ENCODE measurements around the gene ENOPH1. TPM values are rescaled to one million over a fixed set of nuclear protein-coding genes. Genes with fewer than 3 reads are reported as not detected.
"Not testable (repeated sequence)": the region's sequence is repeated elsewhere in the genome, so short reads cannot be mapped to it uniquely, and the experiment has no call there.

ENOPH1 gene
- total RNA-seq, 1 donor from 2014 or later: 16.7 TPM

DNA sequence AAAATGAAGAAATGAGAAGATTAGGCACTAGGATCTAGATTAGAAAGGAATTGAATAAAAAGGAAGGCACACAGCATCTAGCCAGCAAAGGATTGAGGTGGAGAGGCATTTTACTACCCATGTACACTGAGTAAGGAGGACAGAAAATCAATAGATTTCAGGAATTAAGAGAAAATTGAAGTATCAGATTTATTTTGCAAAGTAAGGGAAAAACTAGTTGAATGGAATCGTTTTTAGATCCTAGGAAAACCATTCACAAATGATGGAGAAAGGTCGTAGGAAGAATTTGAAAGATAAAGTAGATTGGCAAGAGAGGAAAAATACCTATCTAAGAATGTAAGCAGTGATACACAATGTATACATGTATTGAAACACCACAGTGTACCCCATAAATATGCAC is 31.3 kb downstream of the ENOPH1 start:
- Histone ChIP-seq H3K9me3 (ENCODE audit: control insufficient read depth in 3 of 3, low read length in 3 of 3) (no peaks in the 10 kb centered on the region), H3K36me3 (ENCODE audit: control insufficient read depth in 3 of 3, insufficient read depth in 3 of 3, low read length in 3 of 3) (peaks cover 14 to 19% (median 17%) of the 10 kb centered on the region in 3 donors), H3K27me3 (ENCODE audit: control insufficient read depth in 3 of 3, insufficient read depth in 3 of 3, low read length in 3 of 3) (no peaks in the 10 kb centered on the region), H3K27ac (ENCODE audit: low read depth, low read length) (no peak overlapping the region), H3K4me1 (ENCODE audit: control insufficient read depth in 3 of 3, insufficient read depth in 3 of 3, low read length in 3 of 3) (no peaks in the 10 kb centered on the region), H3K4me3 (ENCODE audit: low read length in 3 of 3) (no peak overlapping the region), H3K9ac (ENCODE audit: low read depth in 1 of 3, low read length in 3 of 3) (no peak overlapping the region)

DNA sequence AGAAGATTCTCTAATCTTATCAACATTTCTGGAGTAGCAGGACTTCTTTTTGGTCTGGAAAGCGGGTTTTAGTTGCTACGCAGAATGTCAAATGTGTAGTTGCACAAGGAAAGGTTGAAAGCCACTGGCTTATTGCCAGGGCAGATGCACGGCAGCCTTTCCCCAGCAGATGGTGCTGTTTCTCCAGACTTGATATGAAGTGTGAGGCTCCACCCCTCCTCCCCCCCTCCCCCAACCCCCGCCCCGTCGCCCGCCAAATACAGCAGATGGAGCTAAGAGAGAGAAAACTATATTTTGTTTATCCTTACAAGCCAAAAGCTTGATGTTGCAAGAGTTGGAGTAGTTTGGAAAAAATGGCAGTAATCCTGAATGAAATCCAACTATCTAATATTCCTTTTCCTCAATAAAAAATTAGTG is 32.0 kb downstream of the ENOPH1 start:
- H3K9ac ChIP-seq (ENCODE audit: low read depth in 1 of 3, low read length in 3 of 3): no peak overlapping the region
- no peaks in the 10 kb centered on the region for H3K27me3 ChIP-seq (ENCODE audit: control insufficient read depth in 3 of 3, insufficient read depth in 3 of 3, low read length in 3 of 3)
- no peaks in the 10 kb centered on the region for H3K9me3 ChIP-seq (ENCODE audit: control insufficient read depth in 3 of 3, low read length in 3 of 3)

GRCh38 chr4:82463221-82463620 is 32.8 kb downstream of the ENOPH1 start:
- Histone ChIP-seq H3K9ac (ENCODE audit: low read depth in 1 of 3, low read length in 3 of 3) (no peak overlapping the region), H3K27me3 (ENCODE audit: control insufficient read depth in 3 of 3, insufficient read depth in 3 of 3, low read length in 3 of 3) (no peaks in the 10 kb centered on the region), H3K9me3 (ENCODE audit: control insufficient read depth in 3 of 3, low read length in 3 of 3) (no peaks in the 10 kb centered on the region), H3K4me3 (ENCODE audit: low read length in 3 of 3) (no peak overlapping the region), H3K4me1 (ENCODE audit: control insufficient read depth in 3 of 3, insufficient read depth in 3 of 3, low read length in 3 of 3) (no peaks in the 10 kb centered on the region), H3K27ac (ENCODE audit: low read depth, low read length) (no peak overlapping the region), H3K36me3 (ENCODE audit: control insufficient read depth in 3 of 3, insufficient read depth in 3 of 3, low read length in 3 of 3) (peaks cover 6 to 10% (median 7%) of the 10 kb centered on the region in 3 donors)

More for the DNA sequence above, 32.0 kb downstream of the ENOPH1 start:
- Histone ChIP-seq H3K4me3 (ENCODE audit: low read length in 3 of 3) (no peak overlapping the region), H3K27ac (ENCODE audit: low read depth, low read length) (no peak overlapping the region), H3K36me3 (ENCODE audit: control insufficient read depth in 3 of 3, insufficient read depth in 3 of 3, low read length in 3 of 3) (peaks cover 10 to 13% (median 11%) of the 10 kb centered on the region in 3 donors), H3K4me1 (ENCODE audit: control insufficient read depth in 3 of 3, insufficient read depth in 3 of 3, low read length in 3 of 3) (no peaks in the 10 kb centered on the region)

- Histone ChIP-seq H3K27me3 (ENCODE audit: control insufficient read depth in 3 of 3, insufficient read depth in 3 of 3, low read length in 3 of 3) (no peaks in the 10 kb centered on the region), H3K9me3 (ENCODE audit: control insufficient read depth in 3 of 3, low read length in 3 of 3) (no peaks in the 10 kb centered on the region), H3K9ac (ENCODE audit: low read depth in 1 of 3, low read length in 3 of 3) (no peak overlapping the region), H3K36me3 (ENCODE audit: control insufficient read depth in 3 of 3, insufficient read depth in 3 of 3, low read length in 3 of 3) (no peaks in the 10 kb centered on the region), H3K4me3 (ENCODE audit: low read length in 3 of 3) (no peak overlapping the region), H3K4me1 (ENCODE audit: control insufficient read depth in 3 of 3, insufficient read depth in 3 of 3, low read length in 3 of 3) (no peaks in the 10 kb centered on the region), H3K27ac (ENCODE audit: low read depth, low read length) (no peak overlapping the region)
Observed at GRCh38 chr4:82467471-82467870, 37.1 kb downstream of the ENOPH1 start.

GRCh38 chr4:82469791-82470345 is 39.5 kb downstream of the ENOPH1 start:
- Histone ChIP-seq H3K9me3 (ENCODE audit: control insufficient read depth in 3 of 3, low read length in 3 of 3) (no peaks in the 10 kb centered on the region), H3K4me1 (ENCODE audit: control insufficient read depth in 3 of 3, insufficient read depth in 3 of 3, low read length in 3 of 3) (no peaks in the 10 kb centered on the region), H3K27ac (ENCODE audit: low read depth, low read length) (no peak overlapping the region), H3K36me3 (ENCODE audit: control insufficient read depth in 3 of 3, insufficient read depth in 3 of 3, low read length in 3 of 3) (no peaks in the 10 kb centered on the region), H3K4me3 (ENCODE audit: low read length in 3 of 3) (no peak overlapping the region), H3K9ac (ENCODE audit: low read depth in 1 of 3, low read length in 3 of 3) (no peak overlapping the region), H3K27me3 (ENCODE audit: control insufficient read depth in 3 of 3, insufficient read depth in 3 of 3, low read length in 3 of 3) (no peaks in the 10 kb centered on the region)

GRCh38 chr4:82473080-82473479 is 42.7 kb downstream of the ENOPH1 start:
- not testable (repeated sequence) for H3K27ac ChIP-seq (ENCODE audit: low read depth, low read length); H3K36me3 ChIP-seq (ENCODE audit: control insufficient read depth in 3 of 3, insufficient read depth in 3 of 3, low read length in 3 of 3)

GRCh38 chr4:82473621-82474164 is 43.3 kb downstream of the ENOPH1 start:
- no peak overlapping the region for H3K27ac ChIP-seq (ENCODE audit: low read depth, low read length)
- no peak overlapping the region for H3K4me3 ChIP-seq (ENCODE audit: low read length in 3 of 3)
- H3K9ac ChIP-seq (ENCODE audit: low read depth in 1 of 3, low read length in 3 of 3): no peak overlapping the region
- H3K4me1 ChIP-seq (ENCODE audit: control insufficient read depth in 3 of 3, insufficient read depth in 3 of 3, low read length in 3 of 3): no peaks in the 10 kb centered on the region
- no peaks in the 10 kb centered on the region for H3K9me3 ChIP-seq (ENCODE audit: control insufficient read depth in 3 of 3, low read length in 3 of 3)
- no peaks in the 10 kb centered on the region for H3K36me3 ChIP-seq (ENCODE audit: control insufficient read depth in 3 of 3, insufficient read depth in 3 of 3, low read length in 3 of 3)
- H3K27me3 ChIP-seq (ENCODE audit: control insufficient read depth in 3 of 3, insufficient read depth in 3 of 3, low read length in 3 of 3): no peaks in the 10 kb centered on the region

More at GRCh38 chr4:82473080-82473479, 42.7 kb downstream of the ENOPH1 start:
- not testable (repeated sequence) for H3K9ac ChIP-seq (ENCODE audit: low read depth in 1 of 3, low read length in 3 of 3); H3K4me1 ChIP-seq (ENCODE audit: control insufficient read depth in 3 of 3, insufficient read depth in 3 of 3, low read length in 3 of 3); H3K4me3 ChIP-seq (ENCODE audit: low read length in 3 of 3); H3K27me3 ChIP-seq (ENCODE audit: control insufficient read depth in 3 of 3, insufficient read depth in 3 of 3, low read length in 3 of 3); H3K9me3 ChIP-seq (ENCODE audit: control insufficient read depth in 3 of 3, low read length in 3 of 3)

GRCh38 chr4:82475931-82476330 is 45.5 kb downstream of the ENOPH1 start:
- not testable (repeated sequence) for H3K9ac ChIP-seq (ENCODE audit: low read depth in 1 of 3, low read length in 3 of 3); H3K9me3 ChIP-seq (ENCODE audit: control insufficient read depth in 3 of 3, low read length in 3 of 3); H3K27ac ChIP-seq (ENCODE audit: low read depth, low read length); H3K36me3 ChIP-seq (ENCODE audit: control insufficient read depth in 3 of 3, insufficient read depth in 3 of 3, low read length in 3 of 3); H3K27me3 ChIP-seq (ENCODE audit: control insufficient read depth in 3 of 3, insufficient read depth in 3 of 3, low read length in 3 of 3); H3K4me1 ChIP-seq (ENCODE audit: control insufficient read depth in 3 of 3, insufficient read depth in 3 of 3, low read length in 3 of 3); H3K4me3 ChIP-seq (ENCODE audit: low read length in 3 of 3)

GRCh38 chr4:82477469-82477868 is 47.1 kb downstream of the ENOPH1 start:
- not testable (repeated sequence) for H3K9me3 ChIP-seq (ENCODE audit: control insufficient read depth in 3 of 3, low read length in 3 of 3); H3K9ac ChIP-seq (ENCODE audit: low read depth in 1 of 3, low read length in 3 of 3); H3K4me1 ChIP-seq (ENCODE audit: control insufficient read depth in 3 of 3, insufficient read depth in 3 of 3, low read length in 3 of 3); H3K27ac ChIP-seq (ENCODE audit: low read depth, low read length); H3K36me3 ChIP-seq (ENCODE audit: control insufficient read depth in 3 of 3, insufficient read depth in 3 of 3, low read length in 3 of 3); H3K4me3 ChIP-seq (ENCODE audit: low read length in 3 of 3); H3K27me3 ChIP-seq (ENCODE audit: control insufficient read depth in 3 of 3, insufficient read depth in 3 of 3, low read length in 3 of 3)

GRCh38 chr4:82479562-82479961 is 49.2 kb downstream of the ENOPH1 start:
- no peak overlapping the region for H3K4me3 ChIP-seq (ENCODE audit: low read length in 3 of 3)
- H3K4me1 ChIP-seq (ENCODE audit: control insufficient read depth in 3 of 3, insufficient read depth in 3 of 3, low read length in 3 of 3): no peaks in the 10 kb centered on the region
- H3K27me3 ChIP-seq (ENCODE audit: control insufficient read depth in 3 of 3, insufficient read depth in 3 of 3, low read length in 3 of 3): no peaks in the 10 kb centered on the region
- no peaks in the 10 kb centered on the region for H3K36me3 ChIP-seq (ENCODE audit: control insufficient read depth in 3 of 3, insufficient read depth in 3 of 3, low read length in 3 of 3)
- H3K9ac ChIP-seq (ENCODE audit: low read depth in 1 of 3, low read length in 3 of 3): no peak overlapping the region
- H3K27ac ChIP-seq (ENCODE audit: low read depth, low read length): no peak overlapping the region
- H3K9me3 ChIP-seq (ENCODE audit: control insufficient read depth in 3 of 3, low read length in 3 of 3): no peaks in the 10 kb centered on the region
